Stimulated activated CD8-positive, alpha-beta memory T cell treated with anti-CD3 and anti-CD28 coated beads, Interleukin-15, amount 100 ng/mL, for 48 hours (primary cell): ENCODE measurements around the gene MAGEA12.
"Not testable (repeated sequence)": the region's sequence is repeated elsewhere in the genome, so short reads cannot be mapped to it uniquely, and the experiment has no call there.

Source experiments
- DNase-seq, 2 donors: peaks; one replicate each; pipeline ENCODE4 v3.0.0-alpha.2; 2020; ENCODE audit warnings: low read depth in 2 of 2

The MAGEA12 gene

GRCh38 chrX:152766562-152766961 lies 33.0 kb downstream of the MAGEA12 start:
- not testable (repeated sequence) for DNase-seq

GRCh38 chrX:152769549-152770289 lies 36.2 kb downstream of the MAGEA12 start, which contains the start of gene MAGEA6:
Gene MAGEA6, minus strand, starts transcription at chrX:152769689. Its CDS starts 2,039 bp downstream, at chrX:152767650.
- not testable (repeated sequence) for DNase-seq

GRCh38 chrX:152787062-152787461 lies 53.5 kb downstream of the MAGEA12 start:
- not testable (repeated sequence) for DNase-seq
